ENCODE measurements around the gene CPT1B.
"Not testable (repeated sequence)": the region's sequence is repeated elsewhere in the genome, so short reads cannot be mapped to it uniquely, and the experiment has no call there.

The CPT1B gene

DNA sequence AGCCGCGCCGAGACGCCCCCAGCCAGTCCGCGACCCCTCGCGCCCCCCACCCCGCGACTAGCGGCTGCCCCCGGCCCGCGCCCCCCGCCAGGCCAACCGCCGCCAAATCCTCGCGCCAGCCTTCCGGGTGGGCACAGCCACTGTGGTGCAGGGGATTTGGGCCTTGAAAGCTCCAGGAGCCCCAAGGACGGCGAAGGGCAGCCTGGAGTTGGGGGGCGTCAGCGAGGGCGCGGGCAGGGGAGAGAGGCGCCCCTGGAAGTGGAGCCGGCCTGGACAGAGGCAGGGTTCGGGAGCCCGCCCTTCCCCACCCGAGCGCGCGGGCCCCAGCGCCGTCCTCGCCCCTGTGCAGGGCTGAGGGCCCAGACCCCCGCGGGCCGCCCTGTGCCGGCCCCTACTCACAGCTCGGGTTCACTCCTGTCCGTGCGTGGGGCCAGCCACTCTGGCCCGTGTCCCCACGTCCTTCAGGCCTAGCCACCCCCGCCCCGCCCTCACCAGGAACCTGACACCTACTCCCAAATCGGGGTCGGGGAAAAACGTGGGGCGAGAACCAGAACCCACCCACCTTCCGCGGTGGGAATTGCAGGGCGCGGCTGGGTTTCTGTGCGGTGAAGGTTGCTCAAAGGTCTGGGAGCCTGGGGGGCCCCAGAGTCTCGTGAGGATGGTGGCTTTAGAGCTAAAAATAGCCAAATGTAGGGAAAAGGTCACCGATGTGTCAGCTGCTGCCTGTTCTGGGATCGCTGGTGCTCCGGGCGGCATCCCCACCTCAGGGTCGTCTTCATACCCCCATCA, at the start of gene CPT1B:
Gene CPT1B, minus strand, starts transcription at position 441 of the 789 bp plus-strand sequence. CDS start 512 bp downstream, outside the sequence.
- no peak for FAIRE-seq

- no peak for FAIRE-seq
Measured at GRCh38 chr22:50626850-50627641, 48.8 kb upstream of the CPT1B start.

DNA sequence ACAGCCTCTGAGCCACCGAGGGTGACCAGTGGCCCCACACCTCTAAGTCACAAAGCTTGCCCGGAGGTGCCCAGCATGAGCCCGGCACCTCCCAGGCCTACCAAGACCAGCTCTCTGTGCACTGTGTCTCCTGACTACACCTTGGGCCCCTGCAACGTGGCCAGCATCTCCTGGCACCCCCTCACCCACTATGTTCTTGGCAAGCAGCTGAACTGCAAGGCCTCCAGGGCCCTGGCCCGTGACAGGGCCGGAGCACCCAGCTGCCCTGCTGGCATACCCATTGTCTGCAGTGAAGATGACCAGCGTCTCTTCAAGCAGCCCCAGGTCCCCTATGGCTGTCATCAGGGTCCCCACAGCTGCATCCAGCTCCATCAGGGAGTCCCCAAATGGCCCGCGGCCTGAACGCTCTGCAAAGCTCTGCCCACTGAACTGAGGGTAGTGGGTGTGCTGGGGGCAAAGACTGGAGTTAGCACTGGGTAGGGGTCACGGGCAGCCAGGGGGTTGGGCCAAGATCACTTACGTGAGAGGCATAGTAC, 48.2 kb upstream of the CPT1B start:
- FAIRE-seq = no peak

DNA sequence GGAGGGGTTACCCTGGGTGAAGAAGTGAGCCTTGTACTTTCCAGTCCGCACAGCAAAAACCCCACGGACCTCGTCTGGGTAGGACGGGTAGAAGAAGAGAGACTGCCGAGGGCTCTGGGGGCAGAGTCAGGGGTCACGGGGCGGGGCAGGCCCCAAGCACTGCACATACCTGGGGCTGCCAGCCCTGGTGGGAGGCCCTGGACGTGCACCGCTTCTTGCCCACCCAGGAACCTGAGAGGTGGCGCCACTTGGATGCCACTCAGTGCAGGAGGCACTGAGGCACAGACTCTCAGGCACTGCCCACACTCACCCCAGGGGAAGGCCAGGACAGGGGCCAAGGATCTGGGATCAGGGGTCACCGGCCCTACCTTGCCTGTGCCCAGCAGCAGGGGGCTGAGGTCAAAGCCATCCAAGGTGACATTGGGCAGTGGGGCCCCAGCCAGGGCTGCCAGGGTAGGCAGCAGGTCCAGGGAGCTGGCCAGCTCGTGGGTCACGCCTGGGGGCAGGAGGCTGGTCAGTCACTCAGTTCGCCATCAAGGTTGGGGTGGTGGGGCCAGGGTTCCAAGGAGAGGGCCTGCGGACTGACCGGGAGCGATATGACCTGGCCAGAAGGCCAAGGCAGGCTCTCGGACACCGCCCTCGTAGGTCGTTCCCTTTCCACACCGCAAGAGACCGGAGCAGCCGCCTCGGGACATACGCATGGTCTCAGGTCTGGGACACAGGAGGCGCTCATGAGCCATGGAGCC, 47.5 kb upstream of the CPT1B start:
- no peak for FAIRE-seq

- FAIRE-seq = no peak
Measured at GRCh38 chr22:50625131-50625567, 46.9 kb upstream of the CPT1B start.

GRCh38 chr22:50624347-50625130, 46.3 kb upstream of the CPT1B start:
- no peak for FAIRE-seq

- no peak for FAIRE-seq
Measured at GRCh38 chr22:50622723-50623327, 44.6 kb upstream of the CPT1B start.

DNA sequence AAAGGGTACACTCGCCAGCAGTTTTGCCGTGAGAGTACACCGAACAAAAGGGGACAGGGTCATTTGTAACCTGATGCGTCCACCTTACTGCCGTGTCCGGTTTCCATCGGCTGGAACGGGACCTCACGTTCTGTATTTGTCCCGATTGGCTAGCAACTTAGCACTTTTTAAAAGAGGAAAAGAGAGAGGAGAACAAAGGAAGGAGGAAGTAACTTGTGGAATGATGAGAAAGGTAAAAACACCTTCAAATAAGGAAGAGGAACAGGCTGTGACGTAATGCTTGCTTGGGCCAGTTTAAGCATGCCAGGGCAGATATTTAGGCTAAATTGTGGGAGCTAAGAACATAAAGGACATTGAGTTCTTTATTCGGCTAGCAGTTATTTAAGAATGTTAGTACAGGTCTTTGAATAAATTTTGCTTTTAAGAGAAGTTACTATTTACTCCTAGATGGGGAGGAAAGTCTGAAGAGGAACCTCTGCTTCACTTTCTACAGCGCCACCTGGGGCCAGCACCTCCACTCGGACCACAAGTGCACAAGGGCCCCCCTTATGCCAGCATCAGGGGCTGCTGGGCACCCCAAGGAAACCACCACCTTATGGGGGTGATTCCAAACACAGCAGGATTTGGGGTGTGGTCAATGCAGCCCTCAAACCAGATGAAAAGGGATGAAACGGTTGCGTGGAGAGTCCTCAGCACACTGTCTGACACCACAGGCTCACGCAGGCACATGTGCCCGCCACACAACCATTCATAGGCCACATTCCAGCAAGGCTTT, 43.9 kb upstream of the CPT1B start:
- peak; percentile 72 for FAIRE-seq

DNA sequence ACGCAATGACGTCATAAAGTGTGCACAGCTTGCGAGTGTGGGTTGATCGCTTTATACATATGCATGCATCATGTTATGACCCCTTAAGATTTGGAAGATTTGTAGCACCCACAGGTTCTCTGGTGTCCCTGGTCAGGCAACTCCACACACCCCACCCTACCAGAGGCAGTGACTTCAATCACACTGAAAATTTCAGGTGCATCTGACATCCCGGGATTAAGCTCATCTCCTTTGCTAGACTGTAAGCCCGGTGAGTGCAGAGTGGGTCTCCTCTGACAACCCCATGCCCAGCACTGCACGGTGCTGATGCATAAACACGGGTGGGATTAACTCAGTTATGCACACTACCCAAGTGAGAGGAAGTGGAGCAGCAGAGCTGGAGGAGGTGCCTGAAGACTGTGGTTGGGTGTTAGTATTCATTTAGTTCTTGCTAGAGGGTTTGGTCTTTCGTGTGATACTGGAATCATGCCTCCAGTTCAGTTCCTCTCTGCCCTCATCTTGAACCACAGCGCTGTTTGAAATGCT, 43.2 kb upstream of the CPT1B start:
- FAIRE-seq = no peak

DNA sequence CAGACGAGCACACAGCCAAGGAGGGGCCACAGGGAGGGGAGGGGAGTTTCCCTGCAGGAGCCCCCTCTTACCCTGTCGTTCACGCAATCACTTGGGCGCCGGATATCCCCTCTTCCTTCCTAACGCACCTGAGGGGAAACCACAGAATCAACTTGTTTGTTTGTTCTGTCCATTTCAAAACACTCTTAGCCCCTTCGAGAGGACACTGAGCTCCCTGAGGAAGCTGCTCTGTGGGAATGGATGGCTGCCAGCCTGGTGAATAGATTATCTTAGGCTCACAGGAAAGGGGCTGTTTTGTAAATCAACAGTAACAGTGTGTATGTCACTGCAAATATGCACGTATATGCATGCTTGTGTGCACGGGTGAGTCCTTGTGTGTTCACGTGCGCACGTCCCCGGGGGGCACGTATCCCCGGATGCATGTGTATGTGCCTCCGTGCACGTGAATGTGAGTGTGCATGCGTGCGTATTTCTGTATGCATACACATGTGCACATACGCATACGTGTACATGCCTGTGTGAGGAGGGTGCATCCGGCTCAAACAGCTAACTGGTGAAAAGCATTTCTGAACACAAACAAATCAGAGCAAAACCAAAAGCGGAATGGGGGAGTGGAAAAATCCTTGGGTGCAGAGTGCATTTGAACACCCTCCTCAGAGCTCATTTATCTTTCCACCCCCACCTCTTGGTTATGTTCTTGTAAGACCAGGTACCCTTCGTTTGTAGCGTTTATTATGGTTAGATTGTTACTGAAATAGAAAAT, 42.5 kb upstream of the CPT1B start:
- no peak for FAIRE-seq

GRCh38 chr22:50614296-50614695, 36.1 kb upstream of the CPT1B start:
- not testable (repeated sequence) for FAIRE-seq

DNA sequence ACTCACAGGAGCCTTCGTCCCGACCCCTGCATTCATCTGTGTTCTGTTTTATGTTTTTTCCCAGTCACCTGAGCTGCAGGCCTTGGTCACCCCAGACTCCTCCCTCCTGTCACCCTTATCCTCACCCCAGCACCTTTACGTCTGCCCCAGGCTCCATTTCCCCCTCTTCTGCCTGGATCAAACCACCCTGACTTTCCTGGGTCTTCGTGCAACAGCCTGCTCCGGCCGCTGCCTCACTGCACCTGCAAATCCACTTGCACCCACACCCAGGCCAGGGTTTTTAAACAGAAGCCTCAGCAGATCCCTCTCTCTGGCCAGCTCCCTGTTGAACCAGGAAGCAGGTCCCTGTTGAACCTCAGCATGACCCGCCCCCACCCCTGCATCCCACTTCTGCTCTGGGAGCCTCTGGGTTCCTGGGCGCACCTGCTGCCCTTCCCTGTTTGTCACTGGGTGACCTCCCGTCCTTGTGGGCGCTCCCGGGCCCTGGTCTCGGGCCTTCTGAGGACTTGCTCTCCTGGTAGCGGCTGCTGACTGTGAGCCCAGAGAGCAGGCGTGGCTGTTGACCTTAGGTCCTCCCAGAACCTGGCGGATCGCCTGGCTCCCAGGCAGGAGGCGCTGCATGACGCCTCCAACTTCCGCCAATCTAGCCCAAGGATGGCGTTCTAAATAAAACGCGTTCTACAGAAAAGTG, 35.2 kb upstream of the CPT1B start:
- no peak for FAIRE-seq

DNA sequence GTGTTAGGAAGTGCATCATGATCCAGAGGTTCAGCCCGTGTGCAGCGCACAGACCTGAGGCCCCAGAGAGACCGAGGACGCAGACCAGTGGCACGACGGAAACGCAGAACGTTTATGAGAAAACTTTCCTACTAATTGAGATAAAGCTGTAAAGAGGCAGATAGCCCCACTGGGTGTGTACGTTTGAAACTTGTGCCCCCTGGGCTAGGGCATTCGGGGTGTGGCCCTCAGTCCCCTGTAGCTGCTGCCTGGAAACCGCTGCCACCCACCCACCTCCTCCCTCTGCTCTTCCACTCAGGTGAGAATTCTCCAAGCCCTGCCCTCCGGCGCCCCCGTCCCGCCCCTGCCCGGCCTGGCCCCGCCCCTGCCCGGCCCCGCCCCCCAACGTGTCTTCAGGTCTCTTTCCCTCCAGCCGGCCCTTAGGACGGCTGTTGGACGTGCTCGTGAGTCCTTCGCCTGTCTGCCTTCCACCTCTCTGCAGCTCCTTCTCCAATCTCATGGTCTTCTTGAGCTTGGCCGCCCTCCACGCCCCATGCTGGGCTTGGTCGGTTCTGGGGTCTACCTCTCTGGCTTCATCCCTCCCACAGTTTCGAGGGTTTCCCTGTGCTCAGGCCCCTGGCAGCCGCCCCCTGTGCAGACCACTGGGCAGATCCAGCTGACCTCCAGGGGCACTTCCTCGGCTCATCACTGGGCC, 34.4 kb upstream of the CPT1B start:
- no peak for FAIRE-seq

- no peak for FAIRE-seq
Measured at GRCh38 chr22:50612168-50612527, 33.9 kb upstream of the CPT1B start.

DNA sequence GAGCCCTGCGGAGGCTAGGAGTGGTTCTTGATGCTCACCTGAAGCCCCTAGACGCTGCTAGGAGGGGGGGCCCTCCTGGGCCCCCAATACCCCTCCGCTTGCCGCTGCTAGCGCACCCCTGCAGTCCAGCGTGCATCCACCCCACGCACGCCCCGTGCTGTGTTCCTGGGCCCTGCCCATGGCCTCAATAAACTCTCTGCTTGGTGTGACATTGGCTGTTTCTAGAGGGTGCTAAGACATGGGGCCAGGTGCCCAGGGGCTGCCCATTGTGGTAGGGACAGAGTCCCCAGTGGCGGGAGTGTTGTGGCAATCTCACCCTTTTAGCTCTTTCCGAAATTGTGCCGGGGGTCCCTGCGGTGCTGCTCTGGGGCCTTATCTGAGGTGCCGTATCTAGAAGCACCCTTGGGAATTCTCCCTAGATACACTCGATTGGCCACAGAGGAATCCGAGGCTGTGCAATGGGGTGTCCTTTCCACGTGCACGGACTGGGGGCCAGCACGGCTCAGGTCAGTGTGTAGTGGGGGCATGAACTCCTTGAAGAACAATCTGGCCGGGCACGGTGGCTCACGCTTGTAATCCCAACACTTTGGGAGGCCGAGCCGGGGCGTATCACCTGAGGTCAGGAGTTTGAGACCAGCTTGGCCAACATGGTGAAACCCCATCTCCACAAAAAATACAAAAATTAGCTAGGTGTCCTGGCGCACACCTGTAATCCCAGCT, 33.3 kb upstream of the CPT1B start:
- no peak for FAIRE-seq

- FAIRE-seq = no peak
Measured at GRCh38 chr22:50610581-50610980, 32.4 kb upstream of the CPT1B start.

DNA sequence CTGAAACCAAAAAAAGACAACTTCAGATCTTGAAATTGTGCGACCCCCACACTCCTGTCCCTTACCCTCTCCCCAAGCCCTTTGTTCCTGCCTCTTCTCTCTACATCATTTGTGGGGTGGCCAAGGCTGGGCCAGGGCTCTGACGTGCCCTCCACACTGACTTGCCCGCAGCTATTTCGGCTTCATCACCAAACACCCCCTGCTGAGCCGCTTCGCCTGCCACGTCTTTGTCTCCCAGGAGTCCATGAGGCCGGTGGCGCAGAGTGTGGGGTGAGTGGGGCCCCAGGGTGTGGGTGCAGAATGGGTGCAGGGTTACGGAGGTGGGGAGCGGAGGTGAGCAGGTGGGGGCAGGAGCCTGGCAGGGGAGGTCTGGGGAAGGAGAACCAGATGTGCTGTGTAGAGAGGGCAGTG, 31.8 kb upstream of the CPT1B start:
- no peak for FAIRE-seq

DNA sequence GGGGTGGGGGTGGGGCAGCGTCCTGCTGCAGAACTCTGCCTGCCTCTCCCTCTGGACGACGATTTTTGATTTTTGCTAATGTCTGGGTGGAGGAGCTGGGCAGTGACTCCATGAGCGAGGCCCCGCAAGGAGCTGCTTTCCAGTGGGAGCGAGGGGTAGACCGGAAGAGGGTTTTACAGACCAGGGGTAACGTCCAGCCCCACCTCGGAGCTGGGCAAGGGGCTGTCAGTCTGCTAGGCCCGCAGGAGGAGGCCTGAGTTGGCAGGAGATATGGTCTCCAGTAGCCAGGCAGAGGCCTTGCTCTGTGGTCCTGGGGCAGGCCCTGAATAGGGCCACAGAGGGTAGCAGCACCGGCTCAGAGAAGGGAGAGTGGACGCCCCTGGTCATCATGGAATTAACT, 31.4 kb upstream of the CPT1B start:
- FAIRE-seq = no peak

Measured in endometrium (tissue), 2 donors.